BLaER1 treated with 17β-estradiol and CSF1 and Interleukin-3, amounts not matched to agents 10 nM and 100 nM (cell line): ENCODE results near the gene CCDC127.

Source experiments
- H3K27ac ChIP-seq, 11 experiments: shearing (Covaris generic); formaldehyde crosslinking; 2 replicates each; pipeline ENCODE4 v1.8.1; 2022
- H3K27me3 ChIP-seq, 11 experiments: shearing (Covaris generic); formaldehyde crosslinking; 2 replicates each; pipeline ENCODE4 v1.8.1; 2022
- H3K36me3 ChIP-seq, 11 experiments: shearing (Covaris generic); formaldehyde crosslinking; 2 replicates each; pipeline ENCODE4 v1.8.1; 2022
- H3K4me1 ChIP-seq, 10 experiments: shearing (Covaris generic); formaldehyde crosslinking; 2 replicates each; pipeline ENCODE4 v1.8.1; 2022
- H3K4me2 ChIP-seq, 11 experiments: shearing (Covaris generic); formaldehyde crosslinking; 2 replicates each; pipeline ENCODE4 v1.8.1; 2022
- H3K4me3 ChIP-seq, 10 experiments: shearing (Covaris generic); formaldehyde crosslinking; 2 replicates each; pipeline ENCODE4 v1.8.1; 2022
- H3K9ac ChIP-seq, 11 experiments: shearing (Covaris generic); formaldehyde crosslinking; 2 replicates each; pipeline ENCODE4 v1.8.1; 2022
- H3K9me3 ChIP-seq, 11 experiments: shearing (Covaris generic); formaldehyde crosslinking; replicated peaks in 1 of 11; 2 replicates each; pipeline ENCODE4 v1.8.1; 2022
- H4K20me1 ChIP-seq, 11 experiments: shearing (Covaris generic); formaldehyde crosslinking; 2 replicates each; pipeline ENCODE4 v1.8.1; 2022
- Cebpa-rat ChIP-seq, 11 experiments: shearing (Covaris generic); IDR thresholded peaks; 2 replicates each; pipeline ENCODE4 v1.8.1; 2022

CCDC127 gene

DNA sequence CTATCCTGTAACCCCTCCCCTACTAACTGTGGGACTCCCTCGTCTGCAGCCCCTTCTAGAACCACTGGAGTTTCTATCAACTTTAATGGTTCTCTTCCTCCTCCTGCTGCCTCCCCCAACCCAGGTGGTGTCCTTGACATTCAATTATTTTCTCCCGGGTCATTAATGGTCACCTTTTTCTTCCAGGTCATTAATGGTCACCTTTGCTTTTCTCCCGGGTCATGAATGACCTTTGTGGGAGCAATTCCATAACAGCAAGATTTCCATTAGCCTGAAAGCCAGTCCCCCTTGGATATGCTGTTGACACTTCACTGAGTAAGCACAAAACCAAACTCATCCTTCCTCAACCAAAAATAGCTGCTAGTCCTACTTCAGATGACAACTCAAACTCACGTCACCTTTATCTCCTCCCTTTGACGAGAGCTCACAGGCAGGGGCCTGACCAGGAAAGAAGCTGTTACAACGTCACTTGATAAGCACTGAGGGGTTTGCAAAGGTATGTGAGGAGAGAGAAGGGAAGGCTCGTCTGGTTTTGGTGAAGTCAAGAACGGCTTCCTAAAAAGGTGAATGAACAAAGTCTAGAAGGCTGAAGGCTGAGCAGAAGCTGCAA lies 10.9 kb downstream of the CCDC127 start:
- H3K27ac ChIP-seq: peak overlapping the region in 6 of 11 experiments; percentile 5 to 54 (median 26); a peak in 8 of 22 replicates
- peak overlapping the region in 4 of 11 experiments; percentile 3 to 29 (median 22); a peak in 7 of 22 replicates for H3K9ac ChIP-seq
- H3K9me3 ChIP-seq: no peaks in the 10 kb centered on the region
- peaks cover 31 to 51% (median 43%) of the 10 kb centered on the region in 11 experiments for H3K36me3 ChIP-seq
- 0 out of 20 replicates have a peak overlapping the region, but pooled peaks of 1 of the 10 experiments have one; percentile 15 for H3K4me3 ChIP-seq
- H4K20me1 ChIP-seq: peaks cover 15 to 63% (median 29%) of the 10 kb centered on the region in 11 experiments; a peak in 16 of 22 replicates
- H3K4me1 ChIP-seq: peaks cover 15 to 49% (median 36%) of the 10 kb centered on the region in 10 experiments
- peak overlapping the region; percentile 60 to 82 (median 74) for H3K4me2 ChIP-seq
- H3K27me3 ChIP-seq: no peaks in the 10 kb centered on the region
- no peak for TF ChIP-seq Cebpa-rat (IDR thresholded peaks at IDR 0.05)

- H3K4me3 ChIP-seq: no peak overlapping the region
- H3K9ac ChIP-seq: 0 out of 22 replicates have a peak overlapping the region, but pooled peaks of 2 of the 11 experiments have one; percentile 12 to 28
- no peak for TF ChIP-seq Cebpa-rat (IDR thresholded peaks at IDR 0.05)
- no peaks in the 10 kb centered on the region for H3K9me3 ChIP-seq
- peaks cover 22 to 55% (median 42%) of the 10 kb centered on the region in 10 experiments for H3K4me1 ChIP-seq
- no peaks in the 10 kb centered on the region for H3K27me3 ChIP-seq
- H4K20me1 ChIP-seq: peaks cover 16 to 70% (median 32%) of the 10 kb centered on the region in 11 experiments; a peak in 17 of 22 replicates
- H3K27ac ChIP-seq: peak overlapping the region in 4 of 11 experiments; percentile 5 to 54 (median 40); a peak in 5 of 22 replicates
- H3K36me3 ChIP-seq: peaks cover 31 to 51% (median 43%) of the 10 kb centered on the region in 11 experiments
- peak overlapping the region in 9 of 11 experiments; percentile 60 to 82 (median 76); a peak in 16 of 22 replicates for H3K4me2 ChIP-seq
Observed at GRCh38 chr5:206406-206805, 11.5 kb downstream of the CCDC127 start.

GRCh38 chr5:204966-205670 lies 12.8 kb downstream of the CCDC127 start:
- no peak for TF ChIP-seq Cebpa-rat (IDR thresholded peaks at IDR 0.05)
- Histone ChIP-seq H3K4me2 (no peak overlapping the region), H3K4me3 (no peak overlapping the region)

DNA sequence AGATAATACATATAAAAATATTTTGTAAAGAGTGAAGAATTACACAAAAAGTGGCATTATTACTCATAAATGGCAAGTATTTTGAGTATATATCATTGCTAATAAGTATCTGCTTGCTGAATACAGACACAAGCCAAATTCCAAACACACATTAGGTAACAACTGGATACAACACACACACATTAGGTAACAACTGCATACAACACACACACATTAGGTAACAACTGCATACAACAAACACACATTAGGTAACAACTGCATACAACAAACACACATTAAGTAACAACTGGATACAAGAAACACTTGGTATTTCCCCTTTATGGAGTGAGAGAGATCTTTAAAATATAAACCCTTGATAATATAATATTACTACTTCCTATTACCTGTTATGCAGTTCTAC lies 13.5 kb downstream of the CCDC127 start:
- Histone ChIP-seq H3K4me3 (no peak overlapping the region), H3K4me2 (no peak overlapping the region), H3K27me3 (no peaks in the 10 kb centered on the region), H3K27ac (no peak overlapping the region), H3K9ac (no peak overlapping the region), H3K9me3 (no peaks in the 10 kb centered on the region), H3K4me1 (peaks cover 23 to 65% (median 57%) of the 10 kb centered on the region in 10 experiments), H3K36me3 (peaks cover 31 to 51% (median 43%) of the 10 kb centered on the region in 11 experiments), H4K20me1 (peaks cover 12 to 78% (median 41%) of the 10 kb centered on the region in 11 experiments; a peak in 17 of 22 replicates)
- no peak for TF ChIP-seq Cebpa-rat (IDR thresholded peaks at IDR 0.05)

More at GRCh38 chr5:204966-205670, 12.8 kb downstream of the CCDC127 start:
- Histone ChIP-seq H3K9ac (no peak overlapping the region), H3K4me1 (peaks cover 23 to 65% (median 54%) of the 10 kb centered on the region in 10 experiments), H3K27me3 (no peaks in the 10 kb centered on the region), H3K9me3 (no peaks in the 10 kb centered on the region), H3K36me3 (peaks cover 31 to 51% (median 43%) of the 10 kb centered on the region in 11 experiments), H3K27ac (no peak overlapping the region), H4K20me1 (peaks cover 16 to 78% (median 35%) of the 10 kb centered on the region in 11 experiments; a peak in 17 of 22 replicates)

DNA sequence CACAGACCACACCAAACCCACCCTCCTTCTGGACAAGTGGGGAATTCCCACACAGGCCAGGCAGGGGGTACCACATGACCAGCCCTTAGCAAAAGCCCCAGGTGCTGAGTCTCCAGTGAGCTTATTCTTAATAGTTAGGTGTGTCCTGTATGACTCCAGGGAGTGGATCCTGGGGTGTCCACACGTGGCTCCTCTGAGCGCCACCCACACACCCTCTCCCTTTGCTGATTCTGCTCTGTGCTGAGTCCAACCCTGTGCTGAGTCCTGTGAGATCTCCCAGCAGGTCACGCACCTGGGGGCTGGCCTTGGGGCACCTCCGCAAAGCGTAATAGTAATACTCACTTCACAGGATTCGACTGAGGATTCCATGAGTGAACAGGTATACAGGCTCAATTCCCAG lies 14.0 kb downstream of the CCDC127 start:
- Histone ChIP-seq H4K20me1 (peaks cover 12 to 76% (median 42%) of the 10 kb centered on the region in 11 experiments; a peak in 17 of 22 replicates), H3K4me2 (no peak overlapping the region), H3K27me3 (no peaks in the 10 kb centered on the region), H3K4me3 (no peak overlapping the region), H3K4me1 (peaks cover 23 to 69% (median 58%) of the 10 kb centered on the region in 10 experiments), H3K9ac (no peak overlapping the region), H3K36me3 (peaks cover 31 to 52% (median 43%) of the 10 kb centered on the region in 11 experiments), H3K27ac (peak overlapping the region in 1 of 11 experiments; percentile 12; a peak in 1 of 22 replicates), H3K9me3 (no peaks in the 10 kb centered on the region)
- no peak for TF ChIP-seq Cebpa-rat (IDR thresholded peaks at IDR 0.05)

- TF ChIP-seq Cebpa-rat (IDR thresholded peaks at IDR 0.05): no peak
- H3K9ac ChIP-seq: no peak overlapping the region
- H3K4me2 ChIP-seq: no peak overlapping the region
- no peaks in the 10 kb centered on the region for H3K9me3 ChIP-seq
- H3K4me3 ChIP-seq: no peak overlapping the region
- peak overlapping the region in 1 of 11 experiments; percentile 12; a peak in 1 of 22 replicates for H3K27ac ChIP-seq
- H3K27me3 ChIP-seq: no peaks in the 10 kb centered on the region
- peaks cover 23 to 69% (median 58%) of the 10 kb centered on the region in 10 experiments for H3K4me1 ChIP-seq
- H3K36me3 ChIP-seq: peaks cover 31 to 54% (median 43%) of the 10 kb centered on the region in 11 experiments
- peaks cover 12 to 70% (median 43%) of the 10 kb centered on the region in 11 experiments; a peak in 17 of 22 replicates for H4K20me1 ChIP-seq
Observed at GRCh38 chr5:203246-203930, 14.6 kb downstream of the CCDC127 start.

DNA sequence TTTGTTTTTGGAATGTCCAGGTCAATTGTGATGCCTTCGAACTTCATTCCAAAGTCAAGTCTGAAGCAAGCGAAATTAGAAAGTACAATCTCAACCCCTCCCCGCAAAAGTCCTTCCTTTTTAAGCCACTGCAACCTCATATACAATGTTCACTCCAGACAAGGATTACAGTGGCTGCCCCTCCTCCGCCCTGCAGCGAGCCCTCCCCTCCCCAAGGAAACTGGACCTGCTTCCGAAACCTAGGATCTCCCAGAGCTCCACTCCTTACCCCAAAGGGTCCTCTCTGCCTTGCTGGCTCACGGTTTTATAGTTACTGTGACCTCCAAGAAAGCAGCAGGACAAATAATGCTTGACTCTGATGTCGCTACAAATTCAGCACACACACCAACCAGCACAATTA lies 16.3 kb downstream of the CCDC127 start:
- TF ChIP-seq Cebpa-rat (IDR thresholded peaks at IDR 0.05): no peak
- peak overlapping the region in 2 of 11 experiments; percentile 20 to 26; a peak in 2 of 22 replicates for H3K27ac ChIP-seq
- no peaks in the 10 kb centered on the region for H3K9me3 ChIP-seq
- H3K4me2 ChIP-seq: peak overlapping the region; percentile 1 to 76 (median 66); a peak in 17 of 22 replicates
- peaks cover 4 to 53% (median 27%) of the 10 kb centered on the region in 11 experiments; a peak in 16 of 22 replicates for H4K20me1 ChIP-seq
- peaks cover 9 to 57% (median 43%) of the 10 kb centered on the region in 10 experiments for H3K4me1 ChIP-seq
- no peak overlapping the region for H3K4me3 ChIP-seq
- H3K36me3 ChIP-seq: peaks cover 31 to 53% (median 40%) of the 10 kb centered on the region in 11 experiments
- 0 out of 22 replicates have a peak overlapping the region, but pooled peaks of 1 of the 11 experiments have one; percentile 14 for H3K9ac ChIP-seq
- H3K27me3 ChIP-seq: no peaks in the 10 kb centered on the region

GRCh38 chr5:200985-201384 lies 17.0 kb downstream of the CCDC127 start:
- Histone ChIP-seq H3K4me2 (peak overlapping the region in 9 of 11 experiments; percentile 41 to 76 (median 70); a peak in 18 of 22 replicates), H4K20me1 (peaks cover 0 to 46% (median 23%) of the 10 kb centered on the region in 11 experiments; a peak in 17 of 22 replicates), H3K36me3 (peaks cover 27 to 49% (median 34%) of the 10 kb centered on the region in 11 experiments), H3K4me1 (peaks cover 8 to 52% (median 40%) of the 10 kb centered on the region in 10 experiments; a peak in 18 of 20 replicates), H3K9ac (peak overlapping the region in 3 of 11 experiments; percentile 1 to 10 (median 6); a peak in 1 of 22 replicates), H3K4me3 (no peak overlapping the region), H3K9me3 (no peaks in the 10 kb centered on the region), H3K27me3 (no peaks in the 10 kb centered on the region), H3K27ac (peak overlapping the region in 4 of 11 experiments; percentile 32 to 60 (median 48); a peak in 5 of 22 replicates)
- no peak for TF ChIP-seq Cebpa-rat (IDR thresholded peaks at IDR 0.05)
